Measurements from ENCODE around the gene STARD10.

STARD10 gene

DNA sequence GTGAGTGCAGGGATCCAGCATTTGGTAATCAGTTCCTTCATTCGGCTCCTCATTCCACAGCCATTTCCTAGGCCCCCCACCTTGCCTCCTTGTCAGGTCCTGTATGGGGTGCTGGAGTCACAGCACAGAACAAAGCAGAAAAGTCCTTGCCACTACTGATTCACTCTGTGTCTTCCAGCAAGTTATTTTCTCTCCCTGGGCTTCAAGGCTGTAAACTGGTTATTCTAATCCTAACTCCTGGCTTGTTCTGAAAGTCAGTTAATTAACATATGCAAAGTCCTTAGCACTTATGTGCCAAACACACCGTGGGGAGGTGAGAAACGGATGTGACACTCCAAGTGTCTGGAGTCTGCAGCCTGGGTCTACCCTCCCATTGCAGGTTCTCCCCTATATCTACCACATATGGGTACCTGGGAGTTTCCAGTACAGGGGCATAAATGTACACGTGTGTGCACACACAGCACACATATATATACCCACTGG, 89.0 kb downstream of the STARD10 start:
- DNase-seq = no peak

Measured in T-helper 1 cell (primary cell).